HG02884 (cell line): ENCODE results near the gene ACTA1.
"Not testable (repeated sequence)": the region's sequence is repeated elsewhere in the genome, so short reads cannot be mapped to it uniquely, and the experiment has no call there.

ENCODE experiments used
- ATAC-seq: cut with Tn5 transposase; IDR thresholded peaks from one replicate; pipeline ENCODE4 v1.9.1; 2021; ENCODE audit warnings: mild to moderate bottlenecking, moderate library complexity; ENCODE audit not compliant: unreplicated experiment

Gene ACTA1

DNA sequence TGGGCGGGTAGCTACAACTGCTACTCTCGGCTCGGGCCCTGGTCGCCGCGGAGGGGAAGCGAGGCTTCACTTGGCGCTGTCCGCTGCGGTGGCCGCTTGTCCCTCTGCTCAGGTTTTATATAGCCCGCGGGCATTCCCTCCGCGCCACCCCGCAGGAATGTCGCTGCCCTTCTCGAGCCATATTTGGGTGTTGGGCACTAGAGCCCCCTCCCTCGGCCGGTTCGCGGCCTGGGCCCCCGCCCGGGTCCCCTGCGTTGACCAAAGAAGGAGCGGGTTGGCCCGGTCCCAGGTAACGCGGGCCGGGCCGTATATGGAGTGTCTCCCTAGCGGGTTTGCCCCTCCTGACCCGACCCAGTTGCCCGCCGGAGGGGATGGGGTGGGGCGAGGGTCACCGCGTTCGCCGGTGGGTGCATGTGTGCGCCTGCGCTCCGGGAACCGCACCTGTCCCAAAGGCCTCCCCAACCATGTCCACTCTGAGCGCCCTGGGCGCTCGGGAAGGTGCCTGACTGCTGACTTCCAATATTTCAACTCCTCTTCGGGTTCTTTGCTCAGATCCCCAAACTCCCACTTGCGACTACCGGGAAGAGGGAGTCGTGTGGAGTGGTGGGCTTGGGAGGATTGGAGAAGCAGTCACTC lies at the start of gene ACTA1:
Gene ACTA1, minus strand, starts transcription at position 90 of the 636 bp plus-strand sequence. CDS start 979 bp downstream, outside the sequence.
- ATAC-seq: no peak

DNA sequence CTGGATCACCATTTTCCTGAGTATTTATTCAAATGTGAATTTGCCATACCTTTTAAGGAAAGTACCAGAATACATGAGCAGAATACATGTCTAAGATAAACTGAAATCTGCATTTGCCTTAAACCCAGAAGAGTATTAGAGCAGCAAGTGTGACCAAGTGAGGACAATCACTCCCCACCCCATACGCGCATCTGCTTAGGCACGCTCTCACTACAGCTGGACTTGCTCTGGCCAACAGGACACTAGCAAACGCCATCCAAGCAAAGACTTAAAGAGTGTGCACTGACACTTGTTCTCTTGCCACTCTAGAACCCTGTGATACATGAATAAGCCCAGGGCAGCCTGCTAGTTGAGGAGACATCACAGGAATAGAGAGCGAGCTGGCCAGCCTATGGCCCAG lies 48.6 kb upstream of the ACTA1 start:
- no peak for ATAC-seq

DNA sequence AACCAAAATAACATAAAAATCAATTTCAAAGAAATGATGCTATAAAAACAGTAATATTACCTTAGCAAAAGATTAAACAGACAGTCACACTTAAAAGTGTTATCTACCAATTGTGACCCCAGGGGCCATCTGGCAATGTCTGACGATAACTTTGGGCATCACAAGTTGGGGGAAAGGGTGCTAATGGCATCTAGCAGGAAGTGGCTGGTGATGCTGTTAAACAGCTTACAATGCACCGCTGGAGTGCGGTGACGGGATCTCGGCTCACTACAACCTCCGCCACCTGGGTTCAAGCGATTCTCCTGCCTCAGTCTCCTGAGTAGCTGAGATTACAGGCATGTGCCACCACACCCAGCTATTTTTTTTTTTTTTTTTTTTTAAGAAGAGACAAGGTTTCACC lies 46.6 kb upstream of the ACTA1 start:
- no peak for ATAC-seq

DNA sequence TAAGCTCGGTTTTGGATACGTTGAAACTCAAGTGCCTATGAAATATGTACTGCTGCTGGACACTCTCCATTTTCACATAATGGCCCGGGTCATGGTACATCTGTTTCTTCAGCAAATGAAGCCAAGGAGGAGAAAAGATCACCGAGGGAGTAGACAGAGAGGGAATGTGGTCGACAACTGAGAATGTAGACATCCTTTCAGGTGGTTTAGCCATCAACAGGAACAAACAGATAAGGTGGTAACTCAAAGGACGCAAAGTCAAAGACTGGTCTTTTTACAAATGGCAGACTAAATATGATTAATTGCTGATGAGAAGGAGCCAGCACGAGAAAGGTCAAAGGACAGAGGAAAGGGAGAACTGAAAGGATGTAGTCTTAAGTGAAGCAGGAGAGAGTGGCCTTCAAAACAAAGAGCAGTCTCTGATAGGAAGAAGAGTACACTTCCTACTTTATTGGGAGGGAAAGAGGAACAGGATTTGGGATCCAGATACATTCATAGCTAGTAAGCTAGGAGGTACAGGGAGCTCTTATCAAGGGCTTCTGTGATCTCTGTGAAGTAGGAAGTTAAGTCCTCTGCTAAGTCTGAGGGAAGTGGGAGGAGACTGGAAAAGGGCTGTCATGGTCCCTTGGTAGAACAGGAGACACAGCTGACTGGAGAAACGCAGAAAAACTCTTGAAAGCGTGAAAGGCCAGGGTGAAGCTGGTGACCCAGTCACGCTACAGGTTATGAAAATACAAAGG lies 45.9 kb upstream of the ACTA1 start:
- peak; percentile 52 for ATAC-seq

GRCh38 chr1:229478852-229479251 lies 45.0 kb upstream of the ACTA1 start:
- peak; percentile 85 for ATAC-seq

DNA sequence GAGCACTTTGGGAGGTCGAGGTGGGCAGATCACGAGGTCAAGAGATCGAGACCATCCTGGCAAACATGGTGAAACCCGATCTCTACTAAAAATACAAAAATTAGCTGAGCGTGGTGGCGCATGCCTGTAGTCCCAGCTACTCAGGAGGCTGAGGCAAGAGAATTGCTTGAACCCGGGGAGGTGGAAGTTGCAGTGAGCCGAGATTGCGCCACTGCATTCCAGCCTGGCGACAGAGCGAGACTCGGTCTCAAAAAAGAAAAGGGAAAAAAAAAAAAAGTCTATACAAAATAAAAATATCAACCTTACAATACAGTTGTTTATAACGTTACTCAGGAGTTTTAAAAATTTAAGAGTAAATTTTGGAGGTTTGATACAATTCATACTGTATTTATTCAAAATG lies 42.0 kb upstream of the ACTA1 start:
- ATAC-seq: not testable (repeated sequence)

DNA sequence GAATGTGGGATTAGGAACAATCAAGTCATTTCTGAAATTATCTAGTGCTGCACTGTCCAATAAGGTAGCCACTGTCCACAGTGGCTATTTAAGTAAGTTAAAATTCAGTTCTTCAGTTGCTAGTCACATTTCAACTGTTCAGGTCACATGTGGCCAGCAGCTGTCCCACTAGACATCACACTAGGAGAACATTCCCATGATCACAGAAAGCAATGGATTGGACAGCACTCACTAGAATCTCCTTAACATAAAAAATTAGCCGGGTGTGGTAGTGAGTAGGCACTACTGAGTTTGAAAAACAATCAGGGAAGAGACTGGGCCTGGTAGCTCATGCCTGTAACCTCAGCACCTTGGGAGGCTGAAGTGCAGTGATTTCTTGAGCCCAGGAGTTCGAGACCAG lies 40.6 kb upstream of the ACTA1 start:
- ATAC-seq: no peak

DNA sequence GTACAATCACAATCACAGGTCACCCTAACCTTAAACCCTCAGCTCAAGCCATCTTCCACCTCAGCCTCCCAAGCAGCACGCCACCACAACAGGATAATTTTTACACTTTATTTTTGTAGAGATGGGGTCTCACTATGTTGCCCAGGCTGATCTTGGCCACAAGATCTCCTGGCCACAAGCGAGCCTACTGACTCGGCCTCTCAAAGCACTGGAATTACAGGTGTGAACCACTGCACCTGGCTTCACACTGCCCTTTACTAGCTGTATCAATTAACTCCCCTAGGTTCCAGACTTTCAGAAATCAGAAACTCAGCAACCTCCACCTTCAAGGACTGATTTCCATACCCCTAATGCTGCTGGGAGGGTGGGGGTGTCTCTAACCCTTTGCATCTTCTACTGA lies 37.3 kb upstream of the ACTA1 start:
- ATAC-seq: no peak

- no peak for ATAC-seq
These were observed 36.6 kb upstream of the ACTA1 start for GRCh38 chr1:229470406-229471043.

GRCh38 chr1:229466887-229467286 lies 33.0 kb upstream of the ACTA1 start:
- ATAC-seq: no peak

GRCh38 chr1:229464672-229465071 lies 30.8 kb upstream of the ACTA1 start:
- ATAC-seq: no peak

DNA sequence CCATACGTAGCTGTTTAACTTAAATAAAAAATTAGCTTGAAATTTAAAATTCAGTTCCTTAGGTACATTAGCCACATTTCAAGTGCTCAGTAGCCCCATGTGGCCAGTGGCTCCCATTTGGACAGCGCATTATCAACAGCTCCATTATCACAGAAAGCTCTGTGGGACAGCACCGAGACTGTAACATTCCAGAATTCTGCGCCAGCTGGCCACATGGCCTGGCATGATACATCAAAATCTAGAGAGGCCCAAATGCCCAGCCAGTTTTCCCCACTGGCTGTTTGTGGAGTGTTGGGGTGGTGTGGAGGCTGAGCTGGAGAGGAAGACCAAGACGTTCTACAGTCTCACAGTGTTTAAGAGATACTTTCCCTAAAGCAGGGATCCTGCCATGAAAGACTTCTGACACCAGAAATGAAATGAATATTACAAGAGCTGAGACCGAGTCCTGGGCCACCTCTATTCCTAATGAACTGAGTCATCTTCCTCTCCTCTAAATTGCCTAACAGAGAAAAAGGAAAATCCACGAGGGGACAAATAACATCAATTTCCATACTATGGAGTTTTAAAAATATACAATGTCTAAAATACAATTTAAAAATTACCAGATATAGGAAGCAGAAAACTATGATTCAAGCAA lies 27.3 kb upstream of the ACTA1 start:
- no peak for ATAC-seq

DNA sequence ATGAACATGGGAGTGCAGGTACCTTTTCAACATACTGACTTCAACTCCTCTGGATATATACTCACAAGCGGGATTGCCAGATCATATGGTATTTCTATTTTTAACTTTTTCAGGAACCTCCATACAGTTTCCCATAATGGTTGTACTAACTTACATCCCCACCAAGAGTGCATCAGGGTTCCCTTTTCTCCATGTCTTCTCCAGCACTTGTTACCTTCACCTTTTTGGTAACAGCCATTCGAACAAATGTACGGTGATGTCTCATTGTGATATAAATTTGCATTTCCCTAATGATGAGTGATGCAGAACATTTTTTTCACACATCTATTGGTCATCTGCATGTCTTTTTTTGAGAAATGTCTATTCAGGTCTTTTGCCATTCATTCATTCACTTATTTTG lies 25.9 kb upstream of the ACTA1 start:
- ATAC-seq: no peak

DNA sequence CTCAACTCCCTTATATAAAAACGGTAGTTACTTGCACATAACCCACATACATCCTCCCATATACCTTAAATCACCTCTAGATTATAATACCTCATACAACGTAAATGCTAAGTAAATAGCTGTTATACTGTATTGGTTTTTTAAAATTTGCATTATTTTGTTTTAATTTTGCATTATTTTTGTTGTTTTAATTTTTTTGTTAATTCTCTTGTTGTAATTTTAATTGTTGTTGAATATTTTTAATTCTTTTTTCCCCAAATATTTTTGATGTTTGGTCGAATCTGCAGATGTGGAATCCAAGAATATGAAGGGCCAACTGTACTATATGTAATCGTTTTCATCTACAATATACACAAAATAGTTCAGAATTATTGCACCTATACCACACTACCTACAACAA lies 23.5 kb upstream of the ACTA1 start:
- no peak for ATAC-seq

GRCh38 chr1:229456016-229456415 lies 22.1 kb upstream of the ACTA1 start:
- no peak for ATAC-seq

GRCh38 chr1:229454056-229454455 lies 20.2 kb upstream of the ACTA1 start:
- no peak for ATAC-seq

DNA sequence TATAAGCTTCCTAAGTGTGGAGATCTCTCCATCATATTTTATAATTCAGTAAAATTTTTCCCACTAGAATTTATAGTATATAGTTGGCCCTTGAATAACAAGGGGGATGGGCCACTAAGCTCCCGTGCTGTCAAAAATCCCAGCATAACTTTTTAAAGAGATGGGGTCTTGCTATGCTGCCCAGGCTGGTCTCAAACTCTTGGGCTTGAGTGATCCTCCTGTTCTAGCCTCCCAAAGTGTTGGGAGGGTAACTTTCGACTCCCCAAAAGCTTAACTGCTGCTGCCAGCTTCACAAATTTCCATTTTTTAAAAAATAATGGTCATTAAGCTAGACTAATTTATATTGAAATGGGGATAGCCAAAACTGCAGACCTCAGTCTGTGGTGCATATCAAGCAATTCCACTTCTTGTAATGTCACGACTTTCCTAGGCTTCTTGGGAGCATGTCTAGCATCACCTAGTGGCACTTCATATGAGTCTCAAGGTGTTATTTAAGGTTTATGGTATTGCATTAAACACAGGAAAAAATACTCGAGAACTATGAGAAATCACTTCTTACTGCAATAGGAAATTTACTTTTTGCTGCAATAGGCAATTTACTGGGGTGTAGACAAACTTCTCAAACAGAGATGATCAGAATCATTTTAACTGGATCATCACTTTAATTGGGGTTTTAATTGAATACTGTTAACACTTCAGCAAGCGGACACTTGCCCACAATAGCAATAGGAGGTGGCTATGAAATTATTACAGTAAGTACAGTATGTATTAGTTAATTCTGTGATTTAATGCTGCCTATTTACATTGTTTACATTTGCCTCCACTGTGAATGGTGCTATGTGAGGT lies 19.3 kb upstream of the ACTA1 start:
- ATAC-seq: no peak

- no peak for ATAC-seq
These were observed 15.0 kb upstream of the ACTA1 start for GRCh38 chr1:229448845-229449244.

- ATAC-seq: no peak
These were observed 14.5 kb upstream of the ACTA1 start for GRCh38 chr1:229448354-229448753.

DNA sequence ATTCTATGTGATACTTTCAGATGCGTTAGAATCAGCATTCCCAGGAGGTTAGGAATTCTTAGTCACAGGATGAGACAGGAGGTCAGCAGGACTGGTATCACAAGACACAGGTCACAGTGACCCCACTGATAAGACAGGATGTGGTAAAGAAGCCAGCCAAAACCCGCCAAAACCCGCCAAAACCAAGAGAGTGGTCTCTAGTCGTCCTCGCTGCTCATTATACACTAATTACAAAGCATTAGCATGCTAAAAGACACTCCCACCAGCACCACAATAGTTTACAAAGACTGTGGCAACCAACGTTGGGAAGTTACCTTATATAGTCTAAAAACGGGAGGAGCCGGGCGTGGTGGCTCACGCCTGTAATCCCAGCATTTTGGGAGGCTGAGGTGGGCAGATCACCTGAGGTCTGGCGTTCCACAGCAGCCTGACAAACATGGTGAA lies 13.9 kb upstream of the ACTA1 start:
- ATAC-seq: no peak

- no peak for ATAC-seq
These were observed 11.9 kb upstream of the ACTA1 start for GRCh38 chr1:229445828-229446227.
